Ishikawa (cell line): ENCODE data around the gene TGFB3.

Source experiments
- CEBPB ChIP-seq: IDR thresholded peaks from 2 replicates; pipeline ENCODE4 v1.6.1; 2012
- CREB1 ChIP-seq: IDR thresholded peaks from 2 replicates; pipeline ENCODE4 v1.6.1; 2012; ENCODE audit warnings: low read depth
- EGR1 ChIP-seq: IDR thresholded peaks from 2 replicates; pipeline ENCODE4 v1.6.1; 2012
- EP300 ChIP-seq: IDR thresholded peaks from 2 replicates; pipeline ENCODE4 v1.6.1; 2012; ENCODE audit warnings: borderline replicate concordance
- FOXM1 ChIP-seq: IDR thresholded peaks from 2 replicates; pipeline ENCODE4 v1.6.1; 2012; ENCODE audit warnings: low read depth, borderline replicate concordance
- MAX ChIP-seq: IDR thresholded peaks from 2 replicates; pipeline ENCODE4 v1.6.1; 2012
- NFIC ChIP-seq: IDR thresholded peaks from 2 replicates; pipeline ENCODE4 v1.6.1; 2012
- RAD21 ChIP-seq: IDR thresholded peaks from 2 replicates; pipeline ENCODE4 v1.6.1; 2012; ENCODE audit warnings: low read depth
- REST ChIP-seq: IDR thresholded peaks from 2 replicates; pipeline ENCODE4 v1.6.1; 2012; ENCODE audit warnings: low read depth, mild to moderate bottlenecking
- TAF1 ChIP-seq: IDR thresholded peaks from 2 replicates; pipeline ENCODE4 v1.6.1; 2012; ENCODE audit warnings: low read depth, mild to moderate bottlenecking
- TCF12 ChIP-seq: IDR thresholded peaks from 2 replicates; pipeline ENCODE4 v1.6.1; 2012; ENCODE audit warnings: low read depth
- TEAD4 ChIP-seq: IDR thresholded peaks from 2 replicates; pipeline ENCODE4 v1.6.1; 2012
- USF1 ChIP-seq: IDR thresholded peaks from 2 replicates; pipeline ENCODE4 v1.6.1; 2012
- YY1 ChIP-seq: IDR thresholded peaks from 2 replicates; pipeline ENCODE4 v1.6.1; 2012; ENCODE audit warnings: low read depth
- ZBTB7A ChIP-seq: IDR thresholded peaks from 2 replicates; pipeline ENCODE4 v1.6.1; 2012; ENCODE audit warnings: low read depth

Gene TGFB3

DNA sequence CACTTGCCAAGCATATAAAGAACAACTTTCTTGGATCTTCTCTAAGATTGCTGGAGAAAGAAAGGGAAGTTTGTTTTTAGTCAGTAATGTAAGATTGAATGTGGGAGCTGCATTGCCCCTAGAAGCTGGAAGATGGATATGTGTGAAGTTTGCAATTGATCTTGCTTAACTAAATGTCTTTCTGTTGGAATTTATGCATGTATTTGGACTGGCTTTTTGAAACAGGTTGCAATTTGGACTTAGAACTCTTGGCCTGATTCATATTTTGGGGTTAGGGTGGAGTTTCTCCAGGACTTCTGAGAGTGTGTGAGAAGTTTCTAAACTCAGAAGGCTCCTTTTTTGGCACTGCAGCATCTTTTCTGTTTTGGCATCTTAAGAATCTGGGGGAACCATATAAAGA lies 30.1 kb upstream of the TGFB3 start:
- TF ChIP-seq USF1 (no peak), REST (no peak), TAF1 (no peak), EP300 (no peak), FOXM1 (no peak), ZBTB7A (no peak), MAX (no peak), NFIC (no peak), TCF12 (no peak), YY1 (no peak), CEBPB (no peak), CREB1 (no peak), EGR1 (no peak), TEAD4 (no peak), RAD21 (no peak)

GRCh38 chr14:76007852-76008251 lies 26.1 kb upstream of the TGFB3 start:
- no peak for TF ChIP-seq USF1
- TF ChIP-seq TCF12, result no peak
- no peak for TF ChIP-seq TEAD4
- no peak for TF ChIP-seq RAD21
- TF ChIP-seq EGR1, result no peak
- TF ChIP-seq CEBPB, result no peak
- no peak for TF ChIP-seq FOXM1
- TF ChIP-seq REST, result no peak
- TF ChIP-seq CREB1, result no peak
- no peak for TF ChIP-seq MAX

DNA sequence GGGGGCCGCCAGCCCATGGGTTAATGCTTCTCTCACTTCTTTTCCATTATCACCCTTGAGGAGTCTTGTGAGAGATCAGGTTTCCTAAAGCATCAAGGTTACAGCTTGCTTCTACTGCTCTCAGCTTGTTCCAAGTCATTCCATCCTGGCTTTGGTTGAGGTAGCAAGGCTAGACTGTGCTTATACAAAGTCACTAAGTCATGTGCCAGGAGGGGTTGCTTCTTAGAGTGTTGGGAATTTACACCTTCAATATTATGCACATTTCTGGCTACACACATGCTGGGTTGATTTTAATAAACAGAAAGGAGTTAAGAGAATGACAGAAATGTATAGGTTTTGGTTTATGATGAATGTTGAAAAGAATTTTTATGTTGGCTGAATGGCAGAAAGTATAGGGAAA lies 25.6 kb upstream of the TGFB3 start:
- TF ChIP-seq YY1 (no peak), ZBTB7A (no peak), CREB1 (no peak), NFIC (no peak), REST (no peak), FOXM1 (no peak), CEBPB (no peak), EP300 (no peak), EGR1 (no peak), TEAD4 (no peak), MAX (no peak), USF1 (no peak), TAF1 (no peak), TCF12 (no peak), RAD21 (no peak)

GRCh38 chr14:76006253-76006652 lies 24.5 kb upstream of the TGFB3 start:
- TF ChIP-seq YY1 (no peak), ZBTB7A (no peak), TCF12 (no peak), CEBPB (no peak), USF1 (no peak), EP300 (no peak), FOXM1 (no peak), MAX (no peak), EGR1 (no peak), TEAD4 (no peak), REST (no peak), TAF1 (no peak), RAD21 (no peak), CREB1 (no peak), NFIC (no peak)
